ENCODE measurements around the gene MORC3.
"Not testable (repeated sequence)": the region's sequence is repeated elsewhere in the genome, so short reads cannot be mapped to it uniquely, and the experiment has no call there.

The MORC3 gene, protein sequence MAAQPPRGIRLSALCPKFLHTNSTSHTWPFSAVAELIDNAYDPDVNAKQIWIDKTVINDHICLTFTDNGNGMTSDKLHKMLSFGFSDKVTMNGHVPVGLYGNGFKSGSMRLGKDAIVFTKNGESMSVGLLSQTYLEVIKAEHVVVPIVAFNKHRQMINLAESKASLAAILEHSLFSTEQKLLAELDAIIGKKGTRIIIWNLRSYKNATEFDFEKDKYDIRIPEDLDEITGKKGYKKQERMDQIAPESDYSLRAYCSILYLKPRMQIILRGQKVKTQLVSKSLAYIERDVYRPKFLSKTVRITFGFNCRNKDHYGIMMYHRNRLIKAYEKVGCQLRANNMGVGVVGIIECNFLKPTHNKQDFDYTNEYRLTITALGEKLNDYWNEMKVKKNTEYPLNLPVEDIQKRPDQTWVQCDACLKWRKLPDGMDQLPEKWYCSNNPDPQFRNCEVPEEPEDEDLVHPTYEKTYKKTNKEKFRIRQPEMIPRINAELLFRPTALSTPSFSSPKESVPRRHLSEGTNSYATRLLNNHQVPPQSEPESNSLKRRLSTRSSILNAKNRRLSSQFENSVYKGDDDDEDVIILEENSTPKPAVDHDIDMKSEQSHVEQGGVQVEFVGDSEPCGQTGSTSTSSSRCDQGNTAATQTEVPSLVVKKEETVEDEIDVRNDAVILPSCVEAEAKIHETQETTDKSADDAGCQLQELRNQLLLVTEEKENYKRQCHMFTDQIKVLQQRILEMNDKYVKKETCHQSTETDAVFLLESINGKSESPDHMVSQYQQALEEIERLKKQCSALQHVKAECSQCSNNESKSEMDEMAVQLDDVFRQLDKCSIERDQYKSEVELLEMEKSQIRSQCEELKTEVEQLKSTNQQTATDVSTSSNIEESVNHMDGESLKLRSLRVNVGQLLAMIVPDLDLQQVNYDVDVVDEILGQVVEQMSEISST

DNA sequence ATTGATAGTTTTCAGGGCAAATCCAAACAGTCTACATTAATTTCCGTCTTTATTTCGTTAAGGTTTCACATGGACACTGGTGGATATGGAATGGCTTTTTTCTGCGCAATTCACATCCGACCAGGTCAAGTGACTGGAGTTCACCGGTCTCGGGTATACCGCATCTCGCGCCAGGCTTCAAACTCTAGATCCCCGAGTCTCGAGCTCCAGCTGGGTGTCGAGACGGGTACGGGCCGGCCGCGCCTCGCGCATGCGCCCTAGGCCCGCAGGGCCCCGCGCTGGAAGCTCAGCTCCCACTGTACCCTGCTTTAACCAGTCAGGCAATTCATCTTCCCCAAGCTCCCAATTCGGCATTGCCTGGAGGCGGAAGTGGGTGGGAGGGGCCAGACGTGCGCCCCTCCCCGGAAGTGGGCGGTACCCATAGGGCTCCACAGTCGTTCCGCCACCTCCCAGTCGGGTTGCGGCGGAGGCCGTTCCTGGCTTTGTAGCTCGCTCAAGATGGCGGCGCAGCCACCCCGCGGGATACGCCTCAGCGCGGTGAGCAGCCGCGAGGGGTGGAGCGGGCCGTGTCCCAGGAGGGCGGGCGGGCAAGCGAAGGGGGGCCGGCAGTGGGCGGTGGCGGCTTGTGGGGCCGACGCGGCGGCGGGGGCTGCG is at the start of gene MORC3:
Gene MORC3 (plus strand): TSS at position 431 of the 654 bp plus-strand sequence. CDS start 68 bp downstream, at position 499.
- DNase-seq (ENCODE audit: low read depth), result peak; percentile 97
- peak within 1 kb of the TSS; percentile 77 for H3K4me3 ChIP-seq (ENCODE audit: low read depth, low read length)

DNA sequence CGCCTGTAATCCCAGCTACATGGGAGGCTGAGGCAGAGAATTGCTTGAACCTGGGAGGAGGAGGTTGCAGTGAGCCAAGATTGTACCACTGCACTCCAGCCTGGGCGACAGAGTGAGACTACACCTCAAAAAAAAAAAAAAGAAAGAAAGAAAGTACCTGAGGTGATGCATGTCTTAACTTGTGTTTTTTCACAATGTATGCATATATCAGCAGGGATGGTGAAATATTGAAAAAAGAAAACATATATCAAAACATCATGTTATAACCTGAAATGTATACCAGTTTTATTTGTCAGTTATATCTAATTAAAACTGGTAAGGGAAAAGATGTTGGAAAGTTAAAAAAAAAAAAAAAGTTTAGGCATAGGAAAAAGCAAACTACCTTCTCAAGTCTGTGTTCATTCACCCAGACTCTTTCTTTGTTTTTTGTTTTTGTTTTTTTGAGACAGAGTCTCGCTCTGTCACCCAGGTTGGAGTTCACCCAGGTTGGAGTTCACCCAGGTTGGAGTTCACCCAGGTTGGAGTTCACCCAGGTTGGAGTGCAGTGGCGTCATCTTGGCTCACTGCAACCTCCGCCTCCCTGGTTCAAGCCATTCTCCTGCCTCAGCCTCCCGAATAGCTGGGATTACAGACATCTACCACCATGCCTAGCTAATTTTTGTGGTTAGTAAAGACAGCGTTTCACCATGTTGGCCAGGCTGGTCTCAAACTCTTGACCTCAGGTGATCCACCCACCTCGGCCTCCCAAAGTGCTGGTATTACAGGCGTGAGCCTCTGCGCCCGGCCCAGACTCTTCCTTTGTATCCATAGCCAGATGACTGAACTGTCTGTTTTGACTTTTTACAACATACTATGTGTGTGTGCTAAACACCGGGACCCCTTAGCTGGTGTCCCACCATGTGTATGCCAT is 49.0 kb upstream of the MORC3 start:
- not testable (repeated sequence) for H3K4me3 ChIP-seq (ENCODE audit: low read depth, low read length); DNase-seq (ENCODE audit: low read depth)

DNA sequence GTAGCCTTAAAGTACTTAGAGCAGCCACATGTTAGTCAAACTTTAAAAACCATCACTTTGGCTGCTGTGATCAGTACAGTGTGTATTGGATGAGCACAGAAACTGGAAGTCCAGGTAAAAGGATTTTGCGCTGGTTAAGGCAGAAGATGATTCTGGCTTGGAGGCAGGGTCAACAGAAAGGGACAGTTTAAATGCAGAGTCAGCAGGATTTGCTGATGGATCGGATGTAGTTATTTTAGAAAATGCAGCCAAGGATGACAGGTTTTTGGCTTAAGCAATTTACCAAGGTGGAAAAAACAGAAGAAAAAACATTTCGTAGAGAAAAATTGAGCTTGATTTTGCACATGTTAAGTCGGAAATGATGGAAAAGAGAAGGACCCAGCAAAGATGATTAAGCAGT is 45.9 kb upstream of the MORC3 start:
- DNase-seq (ENCODE audit: low read depth), result no peak
- H3K4me3 ChIP-seq (ENCODE audit: low read depth, low read length), result no peak overlapping the region

DNA sequence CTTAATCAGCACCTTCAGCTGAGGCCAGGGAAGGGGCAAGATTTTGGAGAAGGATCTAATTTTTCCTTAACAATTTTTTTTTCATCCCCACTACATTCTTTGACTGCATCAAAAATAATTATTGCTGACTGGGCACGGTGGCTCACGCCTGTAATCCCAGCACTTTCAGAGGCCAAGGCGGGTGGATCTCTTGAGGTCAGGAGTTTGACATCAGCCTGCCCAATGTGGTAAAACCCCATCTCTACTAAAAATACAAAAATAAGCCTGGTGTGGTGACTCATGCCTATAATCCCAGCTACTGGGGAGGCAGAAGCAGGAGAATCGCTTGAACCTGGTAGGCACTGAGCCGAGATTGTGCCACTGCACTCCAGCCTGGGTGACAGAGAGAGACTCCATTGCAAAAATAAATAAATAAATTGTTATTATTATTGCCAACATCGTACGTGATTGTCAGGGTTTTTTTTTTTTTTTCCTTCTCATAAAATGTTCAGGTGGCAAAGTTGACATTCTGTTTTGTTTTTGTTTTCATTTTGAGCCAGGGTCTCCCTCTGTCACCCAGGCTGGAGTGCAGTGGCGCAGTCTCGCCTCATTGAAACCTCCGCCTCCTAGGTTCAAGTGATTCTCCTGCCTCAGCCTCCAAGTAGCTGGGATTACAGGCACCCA is 37.3 kb upstream of the MORC3 start:
- no peak for DNase-seq (ENCODE audit: low read depth)

DNA sequence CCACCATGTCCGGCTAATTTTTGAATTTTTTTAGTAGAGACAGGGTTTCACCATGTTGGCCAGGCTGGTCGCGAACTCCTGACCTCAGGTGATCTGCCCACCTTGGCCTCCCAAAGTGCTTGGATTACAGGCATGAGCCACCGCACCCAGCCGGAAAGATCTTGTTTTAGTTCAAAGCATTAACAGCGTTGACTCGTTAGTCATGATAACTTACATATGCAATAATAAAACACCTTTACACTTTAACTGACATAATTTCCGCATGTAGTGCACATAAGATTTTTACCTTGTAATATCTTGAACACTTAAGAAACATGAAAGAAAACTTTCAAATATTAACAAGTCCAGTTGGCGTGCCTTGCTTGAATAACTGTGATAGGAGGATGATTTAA is 36.8 kb upstream of the MORC3 start:
- not testable (repeated sequence) for DNase-seq (ENCODE audit: low read depth); H3K4me3 ChIP-seq (ENCODE audit: low read depth, low read length)

More for the DNA sequence above, 37.3 kb upstream of the MORC3 start:
- H3K4me3 ChIP-seq (ENCODE audit: low read depth, low read length), result no peak overlapping the region

DNA sequence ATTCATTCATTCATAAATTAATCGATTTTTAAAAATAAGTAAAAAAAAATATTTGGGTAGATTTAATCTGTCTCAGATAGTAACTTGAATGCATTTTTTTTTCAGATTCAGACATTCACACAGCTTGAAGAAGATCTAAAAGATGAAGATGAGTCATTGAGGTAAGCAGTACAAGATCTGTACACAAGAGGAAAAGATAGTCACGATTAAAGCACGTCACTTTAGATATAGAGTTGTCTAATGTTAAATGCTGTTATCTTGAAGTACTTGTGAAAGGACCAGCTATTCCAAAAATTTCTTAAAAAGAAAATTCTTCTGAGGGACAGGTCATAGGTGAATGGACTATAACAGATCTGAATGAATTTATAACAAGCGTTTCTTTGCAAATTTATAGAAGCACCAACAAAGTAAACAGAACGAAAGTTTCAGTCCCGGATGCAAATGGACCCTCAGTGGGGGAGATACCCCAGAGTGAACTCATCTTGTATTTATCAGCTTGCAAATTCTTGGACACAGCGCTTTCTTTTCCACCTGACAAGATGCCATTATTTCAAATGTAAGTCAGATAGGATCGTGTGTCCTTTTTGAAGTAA is 31.2 kb upstream of the MORC3 start:
- DNase-seq (ENCODE audit: low read depth), result no peak
- H3K4me3 ChIP-seq (ENCODE audit: low read depth, low read length), result no peak overlapping the region

DNA sequence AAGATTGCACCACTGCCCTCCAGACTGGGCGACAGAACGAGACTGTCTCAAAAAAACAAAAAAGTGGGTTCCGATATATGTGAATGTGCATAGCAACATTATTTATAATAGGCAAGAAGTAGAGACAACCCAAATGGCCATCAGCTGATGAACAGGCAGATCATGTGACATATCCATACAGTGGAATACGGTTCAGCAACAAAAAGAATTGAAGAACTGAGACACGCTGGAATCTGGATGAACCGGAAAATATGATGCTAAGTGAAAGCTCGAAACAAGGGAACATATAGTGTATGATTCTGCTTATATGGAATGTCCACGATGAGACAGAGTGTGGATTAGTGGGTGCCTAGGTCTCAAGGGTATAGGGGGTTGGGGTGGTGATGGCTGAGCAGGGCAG is 28.5 kb upstream of the MORC3 start:
- no peak overlapping the region for H3K4me3 ChIP-seq (ENCODE audit: low read depth, low read length)
- DNase-seq (ENCODE audit: low read depth), result no peak

DNA sequence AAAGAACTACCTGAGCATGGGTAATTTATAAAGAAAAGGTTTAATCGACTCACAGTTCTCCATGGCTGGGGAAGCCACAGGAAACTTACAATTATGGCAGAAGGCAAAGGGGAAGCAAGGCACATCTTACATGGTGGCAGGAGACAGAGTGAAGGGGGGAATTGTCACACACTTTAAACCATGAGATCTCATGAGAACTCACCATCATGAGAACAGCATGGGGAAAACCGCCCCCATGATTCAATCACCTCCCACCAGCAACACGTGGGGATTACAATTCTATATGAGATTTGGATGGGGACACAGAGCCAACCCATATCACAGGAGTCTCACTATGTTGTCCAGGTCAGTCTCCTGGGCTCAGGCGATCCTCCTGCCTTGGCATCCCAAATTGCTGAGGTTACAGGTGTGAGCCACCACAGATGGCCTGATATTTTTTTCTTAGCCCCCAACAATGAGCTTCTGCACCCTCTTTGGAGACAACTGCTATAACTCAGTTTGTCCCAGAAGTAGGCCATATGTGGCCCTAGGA is 22.5 kb upstream of the MORC3 start:
- no peak for DNase-seq (ENCODE audit: low read depth)
- no peak overlapping the region for H3K4me3 ChIP-seq (ENCODE audit: low read depth, low read length)

DNA sequence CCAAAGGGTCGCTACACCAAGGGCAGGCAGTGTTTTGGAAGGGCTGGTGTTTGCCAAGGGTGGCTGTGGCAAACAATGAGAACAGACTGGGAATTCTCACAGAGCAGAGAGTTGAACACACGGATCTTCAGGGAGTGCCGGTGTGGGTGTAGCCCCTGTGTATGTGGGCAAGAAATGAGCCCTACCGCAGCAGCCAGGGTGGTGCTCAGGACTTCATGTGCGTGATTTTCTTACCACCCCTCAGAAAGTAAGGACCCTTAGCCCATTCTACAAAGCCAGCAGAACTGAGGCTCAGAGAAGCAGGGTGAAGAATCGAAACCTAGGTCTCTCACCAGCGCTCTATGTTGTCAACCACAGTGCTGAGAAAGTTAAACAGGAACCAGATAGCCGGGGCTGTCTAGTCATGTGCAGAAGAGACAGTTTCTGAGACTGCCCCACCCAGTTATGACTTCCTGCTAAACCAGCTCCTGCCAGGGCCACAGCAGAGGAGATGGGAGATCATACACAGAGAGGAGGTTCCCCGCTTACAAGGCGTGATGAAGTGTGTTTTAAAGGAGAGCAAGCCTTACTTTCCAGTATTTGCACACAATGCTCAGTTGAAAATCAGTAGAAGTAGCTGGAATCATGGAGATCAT is 21.9 kb upstream of the MORC3 start:
- H3K4me3 ChIP-seq (ENCODE audit: low read depth, low read length), result no peak overlapping the region
- DNase-seq (ENCODE audit: low read depth), result no peak

DNA sequence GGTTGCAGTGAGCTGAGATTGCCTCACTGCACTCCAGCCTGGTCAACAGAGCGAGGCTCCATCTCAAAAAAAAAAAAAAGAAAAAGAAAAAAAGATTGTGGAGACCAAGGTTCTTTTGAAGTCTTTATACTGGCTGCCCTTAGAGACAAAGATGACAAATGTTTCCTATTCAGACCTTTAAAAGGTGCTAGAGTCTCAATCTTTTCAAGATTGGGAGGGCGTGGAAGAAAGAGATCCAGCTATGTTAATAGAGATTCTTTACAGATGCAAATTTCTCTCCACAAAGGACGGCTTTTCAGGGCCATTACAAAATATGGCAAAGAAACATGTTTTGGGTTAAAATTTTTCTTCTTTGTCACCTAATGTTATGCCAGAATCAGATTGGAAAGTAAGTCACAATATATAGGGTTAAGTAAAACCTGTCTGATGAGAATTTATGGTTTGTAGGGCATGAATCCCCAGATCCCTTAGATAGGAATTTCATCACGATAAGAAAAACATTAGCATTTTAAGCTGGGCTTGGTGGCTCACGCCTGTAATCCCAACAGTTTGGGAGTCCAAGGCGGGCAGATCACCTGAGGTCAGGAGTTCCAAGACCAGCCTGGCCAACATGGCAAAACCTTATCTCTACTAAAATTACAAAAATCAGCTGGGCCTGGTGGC is 13.0 kb upstream of the MORC3 start:
- H3K4me3 ChIP-seq (ENCODE audit: low read depth, low read length), result no peak overlapping the region
- DNase-seq (ENCODE audit: low read depth), result no peak

DNA sequence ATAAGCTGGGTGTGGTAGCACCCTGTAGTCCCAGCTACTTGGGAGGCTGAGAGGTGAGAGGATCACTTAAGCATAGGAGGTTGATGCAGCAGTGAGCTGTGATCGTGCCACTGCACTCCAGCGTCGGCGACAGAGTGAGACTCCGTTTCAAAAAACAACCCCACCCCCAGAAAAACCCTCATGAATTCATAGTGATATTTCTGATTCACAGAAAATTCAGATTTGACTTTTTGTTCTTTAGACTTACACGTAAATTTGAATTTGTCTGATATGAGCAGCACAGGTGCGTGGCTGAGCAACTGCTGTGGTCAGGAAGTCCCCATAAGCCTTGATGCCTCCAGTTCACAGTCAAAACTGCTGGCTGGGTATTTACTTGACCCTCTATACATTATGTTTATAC is 10.0 kb upstream of the MORC3 start:
- H3K4me3 ChIP-seq (ENCODE audit: low read depth, low read length), result no peak overlapping the region
- no peak for DNase-seq (ENCODE audit: low read depth)

DNA sequence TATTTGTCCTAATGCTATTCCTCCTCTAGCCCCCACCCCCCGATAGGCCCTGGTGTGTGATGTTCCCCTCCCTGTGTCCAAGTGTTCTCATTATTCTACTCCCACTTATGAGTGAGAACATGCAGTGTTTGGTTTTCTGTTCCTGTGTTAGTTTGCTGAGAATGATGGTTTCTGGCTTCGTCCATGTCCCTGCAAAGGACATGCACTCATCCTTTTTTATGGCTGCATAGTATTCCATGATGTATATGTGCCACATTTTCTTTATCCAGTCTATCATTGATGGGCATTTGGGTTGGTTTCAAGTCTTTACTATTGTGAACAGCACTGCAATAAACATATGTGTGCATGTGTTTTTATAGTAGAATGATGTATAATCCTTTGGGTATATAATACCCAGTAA is 6.6 kb upstream of the MORC3 start:
- not testable (repeated sequence) for H3K4me3 ChIP-seq (ENCODE audit: low read depth, low read length); DNase-seq (ENCODE audit: low read depth)

DNA sequence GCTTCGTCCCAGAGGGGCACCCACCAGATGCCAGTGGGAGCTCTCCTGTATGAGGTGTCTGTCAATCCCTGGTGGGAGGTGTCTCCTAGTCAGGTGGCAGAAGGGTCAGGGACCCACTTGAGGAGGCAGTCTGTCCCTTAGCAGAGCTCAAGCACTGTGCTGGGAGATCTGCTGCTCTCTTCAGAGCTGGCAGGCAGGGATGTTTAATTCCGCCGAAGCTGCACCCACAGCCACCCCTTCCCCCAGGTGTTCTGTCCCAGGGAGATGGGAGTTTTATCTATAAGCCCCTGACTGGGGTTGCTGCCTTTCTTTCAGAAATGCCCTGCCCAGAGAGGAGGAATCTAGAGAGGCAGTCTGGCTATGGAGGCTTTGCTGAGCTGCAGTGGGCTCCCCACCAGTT is 4.0 kb upstream of the MORC3 start:
- H3K4me3 ChIP-seq (ENCODE audit: low read depth, low read length); DNase-seq (ENCODE audit: low read depth): not testable (repeated sequence)

DNA sequence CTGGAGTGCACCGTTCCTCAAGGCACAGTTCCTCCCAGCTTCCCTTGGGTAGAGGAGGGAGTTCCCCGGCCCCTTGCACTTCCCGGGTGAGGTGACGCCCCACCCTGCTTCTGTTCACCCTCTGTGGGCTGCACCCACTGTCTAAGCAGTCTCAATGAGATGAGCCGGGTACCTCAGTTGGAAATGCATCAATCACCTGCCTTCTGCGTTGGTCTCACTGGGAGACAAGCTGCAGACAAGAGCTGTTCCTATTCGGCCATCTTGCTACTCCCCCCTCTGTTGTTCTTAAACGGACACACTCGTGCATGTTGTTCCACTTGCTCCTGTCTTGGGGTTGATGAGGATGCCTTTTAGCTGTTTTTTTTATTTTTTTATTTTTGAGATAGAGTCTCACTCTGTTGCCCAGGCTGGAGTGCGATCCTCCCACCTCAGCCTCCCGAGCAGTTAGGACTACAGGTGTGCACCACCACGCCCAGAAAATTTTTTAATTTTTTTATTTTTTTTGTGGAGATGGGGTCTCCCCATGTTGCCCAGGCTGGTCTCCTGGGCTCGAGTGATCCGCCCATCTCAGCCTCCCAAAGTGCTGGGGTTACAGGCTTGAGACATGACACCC is 3.0 kb upstream of the MORC3 start:
- no peak for DNase-seq (ENCODE audit: low read depth)
- H3K4me3 ChIP-seq (ENCODE audit: low read depth, low read length), result no peak overlapping the region

DNA sequence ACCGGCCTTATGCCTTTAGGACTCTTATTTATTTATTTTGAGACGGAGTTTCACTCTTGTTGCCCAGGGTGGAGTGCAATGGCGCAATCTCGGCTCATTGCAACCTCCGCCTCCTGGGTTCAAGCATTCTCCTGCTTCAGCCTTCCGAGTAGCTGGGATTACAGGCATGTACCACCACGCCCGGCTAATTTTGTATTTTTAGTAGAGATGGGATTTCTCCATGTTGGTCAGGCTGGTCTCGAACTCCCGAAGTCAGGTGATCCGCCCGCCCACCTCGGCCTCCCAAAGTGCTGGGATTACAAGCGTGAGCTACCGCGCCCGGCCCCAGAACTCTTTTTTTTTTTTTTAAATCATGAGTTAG is 611 bp upstream of the MORC3 start:
- DNase-seq (ENCODE audit: low read depth), result not testable (repeated sequence)
- peak overlapping the region; percentile 77 for H3K4me3 ChIP-seq (ENCODE audit: low read depth, low read length)

DNA sequence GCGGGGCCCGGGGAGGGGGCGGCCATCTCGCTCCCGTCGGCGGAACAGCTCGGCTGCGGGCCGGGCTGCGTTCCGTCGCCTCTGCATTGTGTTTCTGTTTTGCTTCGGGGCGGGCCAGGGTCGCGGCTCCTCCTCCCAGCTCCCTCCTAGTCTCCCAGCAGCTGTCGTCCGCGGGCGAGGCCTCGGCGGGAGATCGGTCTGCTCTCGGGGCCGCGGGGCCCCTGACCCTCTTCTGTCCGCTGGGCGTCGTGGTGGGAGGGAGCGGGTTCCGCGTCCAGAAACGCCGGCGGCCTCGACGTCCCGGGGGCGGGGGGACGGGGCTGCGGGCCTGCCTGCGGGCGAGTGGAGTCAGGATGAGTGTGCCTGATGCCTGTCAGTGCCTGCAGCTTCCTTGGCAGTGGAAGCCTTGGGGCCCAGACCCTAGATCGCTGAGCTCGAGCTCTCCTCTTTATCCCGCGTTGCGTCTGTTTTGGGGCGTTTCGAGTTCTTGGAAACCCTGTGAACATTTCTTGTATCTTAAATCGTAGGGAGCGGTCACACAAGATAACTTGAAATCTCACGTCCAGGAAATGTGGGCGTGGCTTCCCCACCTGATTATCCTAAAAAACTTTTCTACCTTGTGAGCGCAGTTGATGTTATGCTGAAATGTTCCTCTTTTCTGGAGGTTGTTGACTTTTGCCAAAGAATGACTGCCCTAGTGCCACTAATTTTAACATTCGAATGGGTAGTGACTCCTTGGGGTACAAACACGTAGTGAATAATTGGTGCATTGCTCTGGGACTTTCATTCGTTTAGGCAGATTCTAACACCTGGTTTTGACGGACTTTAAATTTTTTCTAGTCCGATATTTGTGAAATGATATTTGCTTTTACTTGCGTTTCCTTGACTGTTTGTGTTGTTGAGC is 676 bp downstream of the MORC3 start:
- H3K4me3 ChIP-seq (ENCODE audit: low read depth, low read length), result peak overlapping the region; percentile 77
- peak; percentile 48 for DNase-seq (ENCODE audit: low read depth)

All from skeletal muscle cell (primary cell).